ENCODE measurements around the gene TBC1D2B. TPM values are rescaled to one million over a fixed set of nuclear protein-coding genes. Genes with fewer than 3 reads are reported as not detected.

TBC1D2B gene
- total RNA-seq, 1 experiment from 2014 or later = 18.3 TPM

DNA sequence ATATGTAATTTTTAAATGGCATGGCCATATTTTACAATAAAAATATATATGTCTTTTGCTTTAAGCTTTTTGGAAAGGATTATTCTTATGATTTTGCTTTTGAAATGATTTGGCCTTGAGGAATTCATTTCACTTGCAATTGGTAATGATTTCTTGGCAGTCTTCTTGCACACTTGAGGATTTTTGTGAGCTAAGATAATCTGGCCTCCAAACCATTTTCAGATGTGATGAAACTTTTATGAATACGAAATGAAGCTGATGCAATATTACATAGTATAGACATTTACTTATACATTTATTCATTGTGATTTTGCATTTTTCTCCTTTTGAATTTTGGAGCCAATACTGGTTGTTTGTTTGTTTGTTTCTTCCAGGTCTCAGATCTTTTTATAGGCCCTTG, 8.4 kb upstream of the TBC1D2B start (continued):
- TF ChIP-seq, protein P1, sequence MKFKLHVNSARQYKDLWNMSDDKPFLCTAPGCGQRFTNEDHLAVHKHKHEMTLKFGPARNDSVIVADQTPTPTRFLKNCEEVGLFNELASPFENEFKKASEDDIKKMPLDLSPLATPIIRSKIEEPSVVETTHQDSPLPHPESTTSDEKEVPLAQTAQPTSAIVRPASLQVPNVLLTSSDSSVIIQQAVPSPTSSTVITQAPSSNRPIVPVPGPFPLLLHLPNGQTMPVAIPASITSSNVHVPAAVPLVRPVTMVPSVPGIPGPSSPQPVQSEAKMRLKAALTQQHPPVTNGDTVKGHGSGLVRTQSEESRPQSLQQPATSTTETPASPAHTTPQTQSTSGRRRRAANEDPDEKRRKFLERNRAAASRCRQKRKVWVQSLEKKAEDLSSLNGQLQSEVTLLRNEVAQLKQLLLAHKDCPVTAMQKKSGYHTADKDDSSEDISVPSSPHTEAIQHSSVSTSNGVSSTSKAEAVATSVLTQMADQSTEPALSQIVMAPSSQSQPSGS (CRISPR knock-in tag; IDR thresholded peaks at IDR 0.05; ENCODE audit: borderline replicate concordance, low read depth) = no peak
- TF ChIP-seq TEAD1 (CRISPR knock-in tag; IDR thresholded peaks at IDR 0.05) (no peak), ZNF121 (CRISPR knock-in tag; IDR thresholded peaks at IDR 0.05) (no peak), PRRX2 (CRISPR knock-in tag; IDR thresholded peaks at IDR 0.05) (no peak)

DNA sequence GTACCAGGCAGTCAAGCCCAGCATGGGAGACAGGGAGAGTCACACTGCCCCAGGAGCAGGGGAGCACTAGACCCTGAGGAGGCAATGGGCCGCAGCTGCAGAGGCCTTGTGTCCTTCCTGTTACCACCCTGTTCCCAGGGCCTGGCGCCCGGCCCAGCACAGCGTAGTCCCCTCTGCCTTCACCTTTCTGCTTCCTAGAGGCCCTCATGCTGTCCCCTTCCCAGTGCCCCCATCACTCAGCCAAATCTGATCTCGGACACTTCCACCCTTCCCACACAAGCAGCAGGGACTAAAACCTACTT, 6.9 kb upstream of the TBC1D2B start:
- ATAC-seq = no peak
- POLR2A ChIA-PET = no interaction called here
- no peak overlapping the region for H3K27ac Mint-ChIP-seq

DNA sequence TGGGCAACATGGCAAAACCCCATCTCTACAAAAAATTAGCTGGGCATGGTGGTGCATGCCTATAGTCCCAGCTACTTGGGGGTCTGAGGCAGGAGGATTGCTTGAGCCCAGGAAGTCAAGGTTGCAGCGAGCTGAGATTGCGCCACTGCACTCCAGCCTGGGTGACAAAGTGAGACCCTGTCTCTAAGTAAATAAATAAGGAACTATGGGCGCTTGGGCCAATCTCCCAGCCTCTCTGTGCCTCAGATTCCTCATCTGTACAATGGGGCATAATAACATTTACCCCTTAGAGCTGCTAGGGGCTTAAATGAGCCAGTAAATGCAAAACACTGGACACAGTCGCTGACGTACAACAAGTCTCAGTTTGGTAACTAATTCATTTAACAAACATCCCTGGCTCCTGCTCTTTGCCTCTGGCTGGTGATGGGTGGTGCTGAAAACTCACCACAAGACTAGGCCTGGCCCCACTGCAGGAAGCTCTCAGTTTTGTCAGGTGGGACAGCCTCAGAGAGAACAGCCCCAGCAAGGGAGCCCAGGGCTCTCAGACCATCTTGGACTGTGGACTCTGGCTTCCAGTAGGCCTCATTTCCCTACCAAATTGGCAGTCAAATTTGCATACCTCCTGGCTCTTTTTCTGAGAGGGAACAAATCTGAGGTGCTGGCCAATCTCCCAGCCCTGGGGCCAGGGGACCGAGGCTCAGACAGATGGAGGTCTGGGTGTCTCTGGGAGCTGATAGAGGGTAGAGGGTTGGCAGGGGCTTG, 6.4 kb upstream of the TBC1D2B start:
- ChIA-PET CTCF (interaction anchor here (0.7 to 2.9 kb wide), 2 partner anchors 25 to 184 kb away, joined by 3 to 8 read pairs; no protein-coding TSS in a partner anchor), POLR2A (no interaction called here)
- Mint-ChIP-seq H3K9me3 (no peaks in the 10 kb centered on the region), H3K27ac (no peak overlapping the region), H3K36me3 (no peaks in the 10 kb centered on the region), H3K4me3 (no peak overlapping the region), H3K27me3 (ENCODE audit: low read depth) (peaks cover 7% of the 10 kb centered on the region; the same call in 1 of the 2 replicates), H3K4me1 (no peaks in the 10 kb centered on the region)
- ATAC-seq (no peak; the same call in 1 of the 2 replicates), DNase-seq (ENCODE audit: low spot score) (no peak)
- TF ChIP-seq, protein P2, sequence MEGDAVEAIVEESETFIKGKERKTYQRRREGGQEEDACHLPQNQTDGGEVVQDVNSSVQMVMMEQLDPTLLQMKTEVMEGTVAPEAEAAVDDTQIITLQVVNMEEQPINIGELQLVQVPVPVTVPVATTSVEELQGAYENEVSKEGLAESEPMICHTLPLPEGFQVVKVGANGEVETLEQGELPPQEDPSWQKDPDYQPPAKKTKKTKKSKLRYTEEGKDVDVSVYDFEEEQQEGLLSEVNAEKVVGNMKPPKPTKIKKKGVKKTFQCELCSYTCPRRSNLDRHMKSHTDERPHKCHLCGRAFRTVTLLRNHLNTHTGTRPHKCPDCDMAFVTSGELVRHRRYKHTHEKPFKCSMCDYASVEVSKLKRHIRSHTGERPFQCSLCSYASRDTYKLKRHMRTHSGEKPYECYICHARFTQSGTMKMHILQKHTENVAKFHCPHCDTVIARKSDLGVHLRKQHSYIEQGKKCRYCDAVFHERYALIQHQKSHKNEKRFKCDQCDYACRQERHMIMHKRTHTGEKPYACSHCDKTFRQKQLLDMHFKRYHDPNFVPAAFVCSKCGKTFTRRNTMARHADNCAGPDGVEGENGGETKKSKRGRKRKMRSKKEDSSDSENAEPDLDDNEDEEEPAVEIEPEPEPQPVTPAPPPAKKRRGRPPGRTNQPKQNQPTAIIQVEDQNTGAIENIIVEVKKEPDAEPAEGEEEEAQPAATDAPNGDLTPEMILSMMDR (IDR thresholded peaks at IDR 0.05) = no peak
- TF ChIP-seq CBFB (CRISPR knock-in tag; IDR thresholded peaks at IDR 0.05; ENCODE audit: low read depth) (no peak), EMX1 (CRISPR knock-in tag; IDR thresholded peaks at IDR 0.05) (no peak)
- TF ChIP-seq, protein P3, sequence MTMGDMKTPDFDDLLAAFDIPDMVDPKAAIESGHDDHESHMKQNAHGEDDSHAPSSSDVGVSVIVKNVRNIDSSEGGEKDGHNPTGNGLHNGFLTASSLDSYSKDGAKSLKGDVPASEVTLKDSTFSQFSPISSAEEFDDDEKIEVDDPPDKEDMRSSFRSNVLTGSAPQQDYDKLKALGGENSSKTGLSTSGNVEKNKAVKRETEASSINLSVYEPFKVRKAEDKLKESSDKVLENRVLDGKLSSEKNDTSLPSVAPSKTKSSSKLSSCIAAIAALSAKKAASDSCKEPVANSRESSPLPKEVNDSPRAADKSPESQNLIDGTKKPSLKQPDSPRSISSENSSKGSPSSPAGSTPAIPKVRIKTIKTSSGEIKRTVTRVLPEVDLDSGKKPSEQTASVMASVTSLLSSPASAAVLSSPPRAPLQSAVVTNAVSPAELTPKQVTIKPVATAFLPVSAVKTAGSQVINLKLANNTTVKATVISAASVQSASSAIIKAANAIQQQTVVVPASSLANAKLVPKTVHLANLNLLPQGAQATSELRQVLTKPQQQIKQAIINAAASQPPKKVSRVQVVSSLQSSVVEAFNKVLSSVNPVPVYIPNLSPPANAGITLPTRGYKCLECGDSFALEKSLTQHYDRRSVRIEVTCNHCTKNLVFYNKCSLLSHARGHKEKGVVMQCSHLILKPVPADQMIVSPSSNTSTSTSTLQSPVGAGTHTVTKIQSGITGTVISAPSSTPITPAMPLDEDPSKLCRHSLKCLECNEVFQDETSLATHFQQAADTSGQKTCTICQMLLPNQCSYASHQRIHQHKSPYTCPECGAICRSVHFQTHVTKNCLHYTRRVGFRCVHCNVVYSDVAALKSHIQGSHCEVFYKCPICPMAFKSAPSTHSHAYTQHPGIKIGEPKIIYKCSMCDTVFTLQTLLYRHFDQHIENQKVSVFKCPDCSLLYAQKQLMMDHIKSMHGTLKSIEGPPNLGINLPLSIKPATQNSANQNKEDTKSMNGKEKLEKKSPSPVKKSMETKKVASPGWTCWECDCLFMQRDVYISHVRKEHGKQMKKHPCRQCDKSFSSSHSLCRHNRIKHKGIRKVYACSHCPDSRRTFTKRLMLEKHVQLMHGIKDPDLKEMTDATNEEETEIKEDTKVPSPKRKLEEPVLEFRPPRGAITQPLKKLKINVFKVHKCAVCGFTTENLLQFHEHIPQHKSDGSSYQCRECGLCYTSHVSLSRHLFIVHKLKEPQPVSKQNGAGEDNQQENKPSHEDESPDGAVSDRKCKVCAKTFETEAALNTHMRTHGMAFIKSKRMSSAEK (CRISPR knock-in tag; IDR thresholded peaks at IDR 0.05; ENCODE audit: borderline replicate concordance) = no peak

More for the DNA sequence above, 6.9 kb upstream of the TBC1D2B start:
- no peaks in the 10 kb centered on the region for H3K4me1 Mint-ChIP-seq
- TF ChIP-seq, protein P4, sequence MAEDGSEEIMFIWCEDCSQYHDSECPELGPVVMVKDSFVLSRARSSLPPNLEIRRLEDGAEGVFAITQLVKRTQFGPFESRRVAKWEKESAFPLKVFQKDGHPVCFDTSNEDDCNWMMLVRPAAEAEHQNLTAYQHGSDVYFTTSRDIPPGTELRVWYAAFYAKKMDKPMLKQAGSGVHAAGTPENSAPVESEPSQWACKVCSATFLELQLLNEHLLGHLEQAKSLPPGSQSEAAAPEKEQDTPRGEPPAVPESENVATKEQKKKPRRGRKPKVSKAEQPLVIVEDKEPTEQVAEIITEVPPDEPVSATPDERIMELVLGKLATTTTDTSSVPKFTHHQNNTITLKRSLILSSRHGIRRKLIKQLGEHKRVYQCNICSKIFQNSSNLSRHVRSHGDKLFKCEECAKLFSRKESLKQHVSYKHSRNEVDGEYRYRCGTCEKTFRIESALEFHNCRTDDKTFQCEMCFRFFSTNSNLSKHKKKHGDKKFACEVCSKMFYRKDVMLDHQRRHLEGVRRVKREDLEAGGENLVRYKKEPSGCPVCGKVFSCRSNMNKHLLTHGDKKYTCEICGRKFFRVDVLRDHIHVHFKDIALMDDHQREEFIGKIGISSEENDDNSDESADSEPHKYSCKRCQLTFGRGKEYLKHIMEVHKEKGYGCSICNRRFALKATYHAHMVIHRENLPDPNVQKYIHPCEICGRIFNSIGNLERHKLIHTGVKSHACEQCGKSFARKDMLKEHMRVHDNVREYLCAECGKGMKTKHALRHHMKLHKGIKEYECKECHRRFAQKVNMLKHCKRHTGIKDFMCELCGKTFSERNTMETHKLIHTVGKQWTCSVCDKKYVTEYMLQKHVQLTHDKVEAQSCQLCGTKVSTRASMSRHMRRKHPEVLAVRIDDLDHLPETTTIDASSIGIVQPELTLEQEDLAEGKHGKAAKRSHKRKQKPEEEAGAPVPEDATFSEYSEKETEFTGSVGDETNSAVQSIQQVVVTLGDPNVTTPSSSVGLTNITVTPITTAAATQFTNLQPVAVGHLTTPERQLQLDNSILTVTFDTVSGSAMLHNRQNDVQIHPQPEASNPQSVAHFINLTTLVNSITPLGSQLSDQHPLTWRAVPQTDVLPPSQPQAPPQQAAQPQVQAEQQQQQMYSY (CRISPR knock-in tag; IDR thresholded peaks at IDR 0.05) = no peak
- TF ChIP-seq, protein P5, sequence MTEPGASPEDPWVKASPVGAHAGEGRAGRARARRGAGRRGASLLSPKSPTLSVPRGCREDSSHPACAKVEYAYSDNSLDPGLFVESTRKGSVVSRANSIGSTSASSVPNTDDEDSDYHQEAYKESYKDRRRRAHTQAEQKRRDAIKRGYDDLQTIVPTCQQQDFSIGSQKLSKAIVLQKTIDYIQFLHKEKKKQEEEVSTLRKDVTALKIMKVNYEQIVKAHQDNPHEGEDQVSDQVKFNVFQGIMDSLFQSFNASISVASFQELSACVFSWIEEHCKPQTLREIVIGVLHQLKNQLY (CRISPR knock-in tag; IDR thresholded peaks at IDR 0.05) = no peak
- TF ChIP-seq, protein P6, sequence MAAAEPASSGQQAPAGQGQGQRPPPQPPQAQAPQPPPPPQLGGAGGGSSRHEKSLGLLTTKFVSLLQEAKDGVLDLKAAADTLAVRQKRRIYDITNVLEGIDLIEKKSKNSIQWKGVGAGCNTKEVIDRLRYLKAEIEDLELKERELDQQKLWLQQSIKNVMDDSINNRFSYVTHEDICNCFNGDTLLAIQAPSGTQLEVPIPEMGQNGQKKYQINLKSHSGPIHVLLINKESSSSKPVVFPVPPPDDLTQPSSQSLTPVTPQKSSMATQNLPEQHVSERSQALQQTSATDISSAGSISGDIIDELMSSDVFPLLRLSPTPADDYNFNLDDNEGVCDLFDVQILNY (CRISPR knock-in tag; IDR thresholded peaks at IDR 0.05) = no peak
- TF ChIP-seq, protein P7, sequence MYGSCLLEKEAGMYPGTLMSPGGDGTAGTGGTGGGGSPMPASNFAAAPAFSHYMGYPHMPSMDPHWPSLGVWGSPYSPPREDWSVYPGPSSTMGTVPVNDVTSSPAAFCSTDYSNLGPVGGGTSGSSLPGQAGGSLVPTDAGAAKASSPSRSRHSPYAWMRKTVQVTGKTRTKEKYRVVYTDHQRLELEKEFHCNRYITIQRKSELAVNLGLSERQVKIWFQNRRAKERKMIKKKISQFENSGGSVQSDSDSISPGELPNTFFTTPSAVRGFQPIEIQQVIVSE (CRISPR knock-in tag; IDR thresholded peaks at IDR 0.05; ENCODE audit: borderline replicate concordance) = no peak
- TF ChIP-seq, protein P8, sequence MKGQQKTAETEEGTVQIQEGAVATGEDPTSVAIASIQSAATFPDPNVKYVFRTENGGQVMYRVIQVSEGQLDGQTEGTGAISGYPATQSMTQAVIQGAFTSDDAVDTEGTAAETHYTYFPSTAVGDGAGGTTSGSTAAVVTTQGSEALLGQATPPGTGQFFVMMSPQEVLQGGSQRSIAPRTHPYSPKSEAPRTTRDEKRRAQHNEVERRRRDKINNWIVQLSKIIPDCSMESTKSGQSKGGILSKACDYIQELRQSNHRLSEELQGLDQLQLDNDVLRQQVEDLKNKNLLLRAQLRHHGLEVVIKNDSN (CRISPR knock-in tag; IDR thresholded peaks at IDR 0.05) = no peak
- H3K36me3 Mint-ChIP-seq = no peaks in the 10 kb centered on the region
- H3K4me3 Mint-ChIP-seq = no peak overlapping the region
- no peak for DNase-seq (ENCODE audit: low spot score)
- H3K9me3 Mint-ChIP-seq = no peaks in the 10 kb centered on the region
- H3K27me3 Mint-ChIP-seq (ENCODE audit: low read depth) = peaks cover 7% of the 10 kb centered on the region; the same call in 1 of the 2 replicates
- CTCF ChIA-PET = interaction anchor here (2.9 kb wide), 1 partner anchor 24 kb away, joined by 8 read pairs; no protein-coding TSS in a partner anchor

All from WTC11 (cell line).